IMR-90 (cell line): ENCODE data around the gene MNAT1.
"Not testable (repeated sequence)": the region's sequence is repeated elsewhere in the genome, so short reads cannot be mapped to it uniquely, and the experiment has no call there.

Experiments
- CTCF ChIP-seq: conservative IDR thresholded peaks from 2 replicates; pipeline ENCODE4 v1.5.1; 2012; ENCODE audit warnings: mild to moderate bottlenecking, low read depth, low read length, improper control_type of control experiment
- MAZ ChIP-seq: IDR thresholded peaks from 2 replicates; pipeline ENCODE4 v1.6.1; 2012; ENCODE audit warnings: low read depth, mild to moderate bottlenecking, low read length, improper control_type of control experiment, moderate library complexity, borderline replicate concordance
- POLR2A ChIP-seq: IDR thresholded peaks from 2 replicates; pipeline ENCODE4 v1.6.1; 2012; ENCODE audit warnings: mild to moderate bottlenecking, low read depth, low read length
- RAD21 ChIP-seq: IDR thresholded peaks from 2 replicates; pipeline ENCODE4 v1.6.1; 2012; ENCODE audit warnings: low read length, improper control_type of control experiment
- SMC3 ChIP-seq: fragments of 150-350 bp; IDR thresholded peaks from 2 replicates; pipeline ENCODE4 v1.6.1; 2016; ENCODE audit warnings: low read depth, mild to moderate bottlenecking, antibody characterized with exemption, low read length, moderate library complexity

GRCh38 chr14:60780558-60780957, 46.0 kb downstream of the MNAT1 start:
- not testable (repeated sequence) for TF ChIP-seq MAZ, POLR2A, CTCF, RAD21, SMC3
